ENCODE results near the gene COBL.

DNA sequence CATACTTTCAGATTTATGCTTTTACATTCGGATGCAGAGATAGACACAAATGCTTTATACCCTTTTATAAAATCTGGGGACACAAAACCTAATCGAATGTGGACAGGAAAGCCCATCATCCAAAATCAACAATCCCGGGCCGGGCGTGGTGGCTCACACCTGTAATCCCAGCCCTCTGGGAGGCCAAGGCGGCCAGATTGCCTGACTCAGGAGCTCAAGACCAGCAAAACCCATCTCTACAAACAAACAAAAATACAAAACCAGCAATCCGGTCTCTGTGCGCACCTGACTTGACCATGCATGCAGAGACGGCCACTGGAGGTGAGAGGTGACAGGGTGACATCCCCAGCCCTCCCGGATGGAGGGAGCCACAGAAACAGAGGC is 13.5 kb downstream of the COBL start:
- TF ChIP-seq SPI1 (IDR thresholded peaks at IDR 0.05; ENCODE audit: borderline replicate concordance, insufficient read depth, low read depth, low read length) (no peak), YY1 (IDR thresholded peaks at IDR 0.05; ENCODE audit: low read depth, low read length) (no peak), SRF (IDR thresholded peaks at IDR 0.05; ENCODE audit: low read depth in 2 of 2, low read length in 2 of 2) (no peak), POLR2A (IDR thresholded peaks at IDR 0.05; ENCODE audit: low read depth, low read length) (no peak), TCF7 (IDR thresholded peaks at IDR 0.05; ENCODE audit: borderline replicate concordance) (no peak), REST (IDR thresholded peaks at IDR 0.05; ENCODE audit: low read depth, low read length) (no peak)

Data from GM12878 (cell line).